HL-60 (cell line): ENCODE measurements around the gene PTCD1.
A peak's percentile ranks its signal among the peaks of the same experiment; 100 is the strongest.
"Not testable (repeated sequence)": the region's sequence is repeated elsewhere in the genome, so short reads cannot be mapped to it uniquely, and the experiment has no call there.

Experiments
- DNase-seq, 2 experiments: peaks; one replicate each; pipeline ENCODE4 v3.0.0-alpha.2; 2010 to 2020; ENCODE audit warnings: low read depth in 1 of 2, low spot score in 1 of 2
- H3K27ac ChIP-seq: fragments of 250-450 bp; sonication (Bioruptor Pico); replicated peaks from 2 replicates; pipeline ENCODE4 v1.5.1; 2020; ENCODE audit warnings: mild to moderate bottlenecking, moderate library complexity
- H3K27me3 ChIP-seq: fragments of 250-450 bp; sonication (Bioruptor Pico); 2 replicates; pipeline ENCODE4 v1.5.1; 2021; ENCODE audit warnings: mild to moderate bottlenecking, moderate library complexity; ENCODE audit not compliant: insufficient read depth, poor library complexity, severe bottlenecking
- H3K4me3 ChIP-seq: replicated peaks from 2 replicates; pipeline ENCODE4 v1.5.1; 2011; ENCODE audit warnings: mild to moderate bottlenecking, control low read depth, low read length; ENCODE audit not compliant: insufficient read depth
- GABPA ChIP-seq: IDR thresholded peaks from 2 replicates; pipeline ENCODE4 v1.6.1; 2012; ENCODE audit warnings: low read depth
- POLR2AphosphoS5 ChIP-seq: IDR thresholded peaks from 2 replicates; pipeline ENCODE4 v1.6.1; 2012; ENCODE audit warnings: low read depth
- REST ChIP-seq: IDR thresholded peaks from 2 replicates; pipeline ENCODE4 v1.6.1; 2012; ENCODE audit warnings: low read depth; ENCODE audit not compliant: insufficient replicate concordance
- SPI1 ChIP-seq: IDR thresholded peaks from 2 replicates; pipeline ENCODE4 v1.6.1; 2012; ENCODE audit warnings: low read depth, mild to moderate bottlenecking, borderline replicate concordance
- TF ChIP-seq, protein P1 (sequence below): IDR thresholded peaks from one replicate; pipeline ENCODE4 v1.5.1; 2011; ENCODE audit warnings: low read length, control low read depth, inconsistent platforms; ENCODE audit not compliant: insufficient read depth

The PTCD1 gene

DNA sequence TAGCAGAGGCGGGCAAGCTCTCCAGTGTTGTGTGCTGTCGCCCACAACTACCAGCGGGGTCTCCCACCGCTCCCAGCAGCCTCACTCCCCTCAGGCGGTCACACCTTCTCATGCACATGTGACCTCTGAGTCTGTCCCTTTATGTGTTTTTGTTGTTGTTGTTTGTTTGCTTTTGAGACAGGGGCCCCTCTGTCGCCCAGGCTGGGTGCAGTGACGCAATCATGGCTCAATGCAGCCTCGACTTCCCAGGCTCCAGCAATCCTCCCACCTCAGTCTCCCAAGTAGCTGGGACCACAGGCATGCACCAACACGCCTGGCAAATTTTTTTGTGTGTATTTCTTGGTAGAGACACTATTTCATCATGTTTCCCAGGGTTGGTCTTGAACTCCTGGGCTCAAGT is 1.6 kb upstream of the PTCD1 start:
- Histone ChIP-seq H3K27ac (no peak overlapping the region), H3K4me3 (peak overlapping the region; percentile 98), H3K27me3 (no peaks in the 10 kb centered on the region)
- no peak for DNase-seq
- TF ChIP-seq POLR2AphosphoS5, result no peak
- no peak for TF ChIP-seq SPI1
- TF ChIP-seq REST, result no peak
- TF ChIP-seq, protein P1, sequence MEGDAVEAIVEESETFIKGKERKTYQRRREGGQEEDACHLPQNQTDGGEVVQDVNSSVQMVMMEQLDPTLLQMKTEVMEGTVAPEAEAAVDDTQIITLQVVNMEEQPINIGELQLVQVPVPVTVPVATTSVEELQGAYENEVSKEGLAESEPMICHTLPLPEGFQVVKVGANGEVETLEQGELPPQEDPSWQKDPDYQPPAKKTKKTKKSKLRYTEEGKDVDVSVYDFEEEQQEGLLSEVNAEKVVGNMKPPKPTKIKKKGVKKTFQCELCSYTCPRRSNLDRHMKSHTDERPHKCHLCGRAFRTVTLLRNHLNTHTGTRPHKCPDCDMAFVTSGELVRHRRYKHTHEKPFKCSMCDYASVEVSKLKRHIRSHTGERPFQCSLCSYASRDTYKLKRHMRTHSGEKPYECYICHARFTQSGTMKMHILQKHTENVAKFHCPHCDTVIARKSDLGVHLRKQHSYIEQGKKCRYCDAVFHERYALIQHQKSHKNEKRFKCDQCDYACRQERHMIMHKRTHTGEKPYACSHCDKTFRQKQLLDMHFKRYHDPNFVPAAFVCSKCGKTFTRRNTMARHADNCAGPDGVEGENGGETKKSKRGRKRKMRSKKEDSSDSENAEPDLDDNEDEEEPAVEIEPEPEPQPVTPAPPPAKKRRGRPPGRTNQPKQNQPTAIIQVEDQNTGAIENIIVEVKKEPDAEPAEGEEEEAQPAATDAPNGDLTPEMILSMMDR, result no peak
- no peak for TF ChIP-seq GABPA

DNA sequence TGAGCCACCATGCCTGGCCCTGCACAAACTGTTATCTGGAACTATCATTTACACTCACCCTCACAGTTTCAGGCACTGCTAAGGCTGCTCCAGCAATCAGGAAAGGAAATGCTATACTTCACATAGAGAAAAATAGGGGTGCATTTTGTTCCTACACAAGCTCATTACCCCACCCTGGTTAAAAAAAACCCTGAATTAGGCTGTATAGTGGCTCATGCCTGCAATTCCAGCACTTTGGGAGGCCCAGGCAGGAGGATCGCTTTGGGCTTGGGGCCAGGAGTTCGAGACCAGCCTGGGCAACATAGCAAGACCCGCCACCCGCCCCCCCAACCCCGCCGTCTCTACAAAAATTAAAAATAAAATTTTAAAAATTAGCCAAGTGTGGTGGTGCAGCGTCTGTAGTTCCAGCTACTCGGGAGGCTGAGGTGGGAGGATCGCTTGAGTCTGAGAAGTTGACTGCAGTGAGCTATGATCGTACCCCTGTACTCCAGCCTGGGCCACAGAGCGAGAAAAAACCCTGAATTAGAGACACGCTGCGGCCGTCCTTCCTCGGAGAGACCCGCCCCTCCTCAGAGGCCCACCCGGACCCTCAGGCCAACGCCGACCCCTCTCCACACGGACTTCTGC is 539 bp downstream of the PTCD1 start:
- peak overlapping the region; percentile 98 for H3K4me3 ChIP-seq
- TF ChIP-seq REST, result no peak
- no peak for TF ChIP-seq SPI1
- no peak for TF ChIP-seq GABPA
- no peak for TF ChIP-seq POLR2AphosphoS5
- TF ChIP-seq, protein P1, result no peak
- DNase-seq, result peak in 1 of 2 experiments; percentile 10
- peak overlapping the region; percentile 80 for H3K27ac ChIP-seq
- no peaks in the 10 kb centered on the region for H3K27me3 ChIP-seq

DNA sequence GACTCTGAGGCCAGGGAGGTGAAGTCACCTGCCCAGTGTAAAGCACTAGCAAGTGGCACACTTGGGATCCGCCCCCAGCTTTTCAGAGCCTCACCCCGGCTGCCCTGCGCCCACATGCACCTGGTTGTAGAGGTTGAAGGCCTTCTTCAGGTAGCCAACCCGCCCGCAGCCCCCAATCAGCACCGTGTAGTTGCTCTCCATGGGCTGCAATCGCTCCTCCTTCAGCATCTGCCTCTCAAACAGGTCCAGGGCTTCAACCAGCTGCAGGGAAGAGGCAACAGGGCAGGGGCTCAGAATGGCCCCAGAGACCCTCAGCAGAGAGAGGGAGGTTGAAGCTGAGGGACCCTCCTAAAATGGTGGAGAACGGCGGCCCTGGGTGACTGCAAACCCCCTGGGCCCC is 5.4 kb downstream of the PTCD1 start:
- Histone ChIP-seq H3K4me3 (no peak overlapping the region), H3K27ac (no peak overlapping the region), H3K27me3 (no peaks in the 10 kb centered on the region)
- TF ChIP-seq POLR2AphosphoS5 (no peak), REST (no peak), GABPA (no peak), SPI1 (no peak)
- TF ChIP-seq, protein P1, result no peak
- DNase-seq, result no peak

- not testable (repeated sequence) for H3K4me3 ChIP-seq, DNase-seq, H3K27me3 ChIP-seq, H3K27ac ChIP-seq
Measured at GRCh38 chr7:99431756-99432540, 6.7 kb downstream of the PTCD1 start.
